Measurements from ENCODE around the gene GZMH.
"Not testable (repeated sequence)": the region's sequence is repeated elsewhere in the genome, so short reads cannot be mapped to it uniquely, and the experiment has no call there.

GRCh38 chr14:24591004-24591403 lies 18.5 kb downstream of the GZMH start:
- TF ChIP-seq MYC (IDR thresholded peaks at IDR 0.05; ENCODE audit: low read depth, low read length); EZH2 (IDR thresholded peaks at IDR 0.05; ENCODE audit: borderline replicate concordance, low read depth, low read length, severe bottlenecking): not testable (repeated sequence)
